ENCODE measurements around the gene SH3D21. TPM values are rescaled to one million over a fixed set of nuclear protein-coding genes. Genes with fewer than 3 reads are reported as not detected.

Gene SH3D21
- total RNA-seq, 1 donor from 2014 or later: 2.6 TPM

DNA sequence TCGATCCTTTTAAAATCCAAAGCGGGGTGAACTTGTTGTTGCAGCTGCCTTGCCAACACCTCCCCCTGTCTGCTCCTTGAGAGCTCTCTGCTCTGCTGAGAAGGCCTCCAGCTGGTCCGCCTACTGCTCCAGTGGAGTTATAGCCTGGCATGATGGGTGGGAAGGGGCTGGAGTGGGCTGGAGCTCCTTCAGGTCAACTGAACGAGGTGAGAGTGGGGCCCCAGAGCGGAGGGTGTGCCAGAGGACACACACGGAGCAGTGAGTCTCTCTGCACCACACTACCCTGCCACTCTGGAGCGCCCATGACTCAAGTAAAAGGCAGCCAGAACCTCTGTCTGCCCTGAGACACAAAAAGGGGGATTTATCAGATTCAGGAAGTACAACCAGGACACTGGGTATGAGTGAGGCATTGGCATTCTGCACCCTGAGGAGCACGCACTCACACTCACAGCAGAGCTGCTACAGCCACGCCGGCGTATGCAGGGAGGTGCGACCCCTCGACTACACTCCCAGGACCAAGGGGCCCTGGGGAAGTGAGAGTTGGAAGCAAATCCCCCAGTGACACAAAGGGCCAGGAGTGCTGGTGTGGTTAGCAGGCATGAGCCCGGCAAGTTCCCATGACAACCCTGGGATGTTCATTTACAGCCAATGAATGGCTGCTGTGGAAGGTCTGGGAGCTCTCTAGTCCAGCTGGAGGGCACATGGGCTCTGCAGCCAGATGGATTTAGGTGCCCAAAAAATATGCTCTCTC is 45.2 kb downstream of the SH3D21 start:
- FAIRE-seq: no peak
- H3K4me3 ChIP-seq (ENCODE audit: low read depth, low read length): no peak overlapping the region
- peaks cover 41% of the 10 kb centered on the region for H3K36me3 ChIP-seq (ENCODE audit: control insufficient read depth, insufficient read depth, low read length)
- peak; percentile 81 for DNase-seq (ENCODE audit: low read depth)
- no peaks in the 10 kb centered on the region for H3K27me3 ChIP-seq (ENCODE audit: control insufficient read depth, insufficient read depth, low read length)
- TF ChIP-seq, protein P1, sequence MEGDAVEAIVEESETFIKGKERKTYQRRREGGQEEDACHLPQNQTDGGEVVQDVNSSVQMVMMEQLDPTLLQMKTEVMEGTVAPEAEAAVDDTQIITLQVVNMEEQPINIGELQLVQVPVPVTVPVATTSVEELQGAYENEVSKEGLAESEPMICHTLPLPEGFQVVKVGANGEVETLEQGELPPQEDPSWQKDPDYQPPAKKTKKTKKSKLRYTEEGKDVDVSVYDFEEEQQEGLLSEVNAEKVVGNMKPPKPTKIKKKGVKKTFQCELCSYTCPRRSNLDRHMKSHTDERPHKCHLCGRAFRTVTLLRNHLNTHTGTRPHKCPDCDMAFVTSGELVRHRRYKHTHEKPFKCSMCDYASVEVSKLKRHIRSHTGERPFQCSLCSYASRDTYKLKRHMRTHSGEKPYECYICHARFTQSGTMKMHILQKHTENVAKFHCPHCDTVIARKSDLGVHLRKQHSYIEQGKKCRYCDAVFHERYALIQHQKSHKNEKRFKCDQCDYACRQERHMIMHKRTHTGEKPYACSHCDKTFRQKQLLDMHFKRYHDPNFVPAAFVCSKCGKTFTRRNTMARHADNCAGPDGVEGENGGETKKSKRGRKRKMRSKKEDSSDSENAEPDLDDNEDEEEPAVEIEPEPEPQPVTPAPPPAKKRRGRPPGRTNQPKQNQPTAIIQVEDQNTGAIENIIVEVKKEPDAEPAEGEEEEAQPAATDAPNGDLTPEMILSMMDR (IDR thresholded peaks at IDR 0.05; ENCODE audit: insufficient read depth, low read length, severe bottlenecking): peak; percentile 8

DNA sequence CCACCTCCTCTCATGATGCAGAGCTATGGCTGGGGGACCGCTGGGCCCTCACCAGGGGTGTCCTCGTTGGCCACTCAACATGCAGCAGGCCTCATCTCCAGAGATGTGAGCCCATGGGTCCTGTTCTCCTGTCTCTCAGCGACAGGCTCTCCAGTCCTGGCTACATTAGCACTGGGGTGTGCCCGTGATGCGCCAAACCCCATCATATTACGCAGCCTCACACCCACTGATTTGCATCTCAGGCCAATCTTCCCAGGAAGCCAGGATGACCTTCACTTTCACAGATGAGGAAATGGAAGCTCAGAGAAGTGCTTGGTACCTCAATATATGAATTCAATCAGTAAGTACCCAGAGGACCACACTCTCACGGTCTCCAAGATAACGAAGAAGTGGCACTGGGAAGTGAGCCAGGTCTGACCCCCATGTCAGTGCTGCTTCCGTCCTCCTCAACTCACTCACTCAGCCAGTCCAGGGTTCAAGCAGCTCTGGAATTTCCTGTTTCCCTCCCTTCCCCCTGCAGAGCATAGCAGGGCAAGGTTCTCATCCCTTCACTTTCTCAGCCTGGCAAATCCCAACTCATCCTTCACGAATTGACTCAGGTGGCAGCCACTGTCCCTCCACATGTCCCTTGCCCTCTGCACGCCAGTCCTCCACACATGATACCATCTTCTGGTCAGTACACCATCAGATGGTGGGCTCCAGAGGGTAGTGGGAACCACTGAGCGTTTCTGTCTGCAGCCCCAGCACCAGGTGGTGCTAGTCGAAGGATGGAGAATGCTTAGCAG is 46.1 kb downstream of the SH3D21 start:
- FAIRE-seq: peak; percentile 86
- no peaks in the 10 kb centered on the region for H3K27me3 ChIP-seq (ENCODE audit: control insufficient read depth, insufficient read depth, low read length)
- TF ChIP-seq, protein P1 (IDR thresholded peaks at IDR 0.05; ENCODE audit: insufficient read depth, low read length, severe bottlenecking): no peak
- no peak overlapping the region for H3K4me3 ChIP-seq (ENCODE audit: low read depth, low read length)
- H3K36me3 ChIP-seq (ENCODE audit: control insufficient read depth, insufficient read depth, low read length): peaks cover 36% of the 10 kb centered on the region
- no peak for DNase-seq (ENCODE audit: low read depth)

DNA sequence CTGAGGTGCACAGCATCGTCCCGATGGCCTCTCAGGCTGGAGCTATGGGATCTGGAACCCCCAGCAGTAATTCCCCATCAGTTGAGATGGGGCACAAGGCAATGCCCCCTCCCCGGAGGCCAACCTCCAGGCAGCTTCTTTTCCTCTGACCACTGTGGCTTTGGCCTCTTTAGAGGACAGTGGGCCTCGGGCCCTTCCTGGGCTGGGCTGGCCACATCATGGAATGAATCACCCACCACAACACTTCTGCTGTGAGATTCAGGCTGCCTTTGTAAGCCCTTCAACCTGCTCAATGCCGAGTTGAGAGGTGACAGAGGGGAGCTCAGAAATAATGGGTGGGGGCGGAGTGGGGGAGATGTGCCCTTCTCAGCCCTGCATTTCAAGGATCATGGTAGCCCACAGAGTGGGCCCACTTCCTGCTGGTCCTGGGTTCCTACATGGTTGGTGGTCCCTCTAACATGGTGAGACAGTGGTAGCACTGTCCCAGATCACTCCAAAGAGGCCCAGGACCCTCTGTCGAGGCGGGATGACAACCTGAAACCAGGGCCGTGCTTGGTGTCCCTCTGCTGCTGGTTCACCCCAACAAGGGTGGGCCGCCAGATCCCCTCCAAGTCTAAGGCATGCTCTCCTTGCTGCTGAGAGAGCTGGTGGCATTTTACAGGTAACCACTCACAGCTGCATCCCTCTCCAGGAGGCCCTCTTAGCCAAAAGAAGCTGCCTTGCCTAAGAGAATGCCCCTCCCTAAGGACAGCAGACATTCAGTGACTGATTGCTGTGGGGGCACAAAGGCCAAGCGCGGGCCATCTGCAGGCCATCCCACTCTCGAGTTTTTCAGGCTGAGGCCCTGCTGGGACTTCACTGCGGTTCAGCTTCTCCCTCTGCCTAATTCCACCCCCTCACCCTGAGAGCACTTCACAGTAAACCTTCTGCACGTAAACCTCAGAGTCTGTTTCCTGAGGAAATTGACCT is 47.0 kb downstream of the SH3D21 start:
- DNase-seq (ENCODE audit: low read depth) (peak; percentile 52), FAIRE-seq (peak; percentile 18)
- TF ChIP-seq, protein P1 (IDR thresholded peaks at IDR 0.05; ENCODE audit: insufficient read depth, low read length, severe bottlenecking): no peak
- Histone ChIP-seq H3K27me3 (ENCODE audit: control insufficient read depth, insufficient read depth, low read length) (no peaks in the 10 kb centered on the region), H3K36me3 (ENCODE audit: control insufficient read depth, insufficient read depth, low read length) (peaks cover 36% of the 10 kb centered on the region), H3K4me3 (ENCODE audit: low read depth, low read length) (no peak overlapping the region)

DNA sequence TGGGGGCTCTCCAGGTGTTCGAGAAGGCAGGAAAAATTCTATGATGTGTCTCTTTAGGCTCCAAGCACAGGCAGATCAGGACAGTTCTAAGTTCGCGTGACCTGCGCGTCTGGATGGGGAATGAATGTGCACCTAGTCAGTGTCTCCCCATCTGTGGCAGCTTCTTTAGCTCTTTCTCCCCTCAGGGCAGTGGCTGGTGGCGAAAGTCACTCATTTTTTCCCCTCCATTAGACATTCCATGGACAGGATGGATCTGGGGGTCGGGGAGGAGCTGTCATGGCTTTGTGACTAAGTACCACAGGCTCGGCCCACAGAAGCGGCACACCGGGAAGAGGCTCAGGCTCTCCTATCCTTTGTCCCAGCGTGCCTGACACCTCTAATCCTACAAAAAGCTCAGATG is 48.3 kb downstream of the SH3D21 start:
- H3K4me3 ChIP-seq (ENCODE audit: low read depth, low read length): no peak overlapping the region
- H3K36me3 ChIP-seq (ENCODE audit: control insufficient read depth, insufficient read depth, low read length): peaks cover 34% of the 10 kb centered on the region
- H3K27me3 ChIP-seq (ENCODE audit: control insufficient read depth, insufficient read depth, low read length): no peaks in the 10 kb centered on the region
- TF ChIP-seq, protein P1 (IDR thresholded peaks at IDR 0.05; ENCODE audit: insufficient read depth, low read length, severe bottlenecking): no peak
- no peak for FAIRE-seq
- DNase-seq (ENCODE audit: low read depth): no peak

DNA sequence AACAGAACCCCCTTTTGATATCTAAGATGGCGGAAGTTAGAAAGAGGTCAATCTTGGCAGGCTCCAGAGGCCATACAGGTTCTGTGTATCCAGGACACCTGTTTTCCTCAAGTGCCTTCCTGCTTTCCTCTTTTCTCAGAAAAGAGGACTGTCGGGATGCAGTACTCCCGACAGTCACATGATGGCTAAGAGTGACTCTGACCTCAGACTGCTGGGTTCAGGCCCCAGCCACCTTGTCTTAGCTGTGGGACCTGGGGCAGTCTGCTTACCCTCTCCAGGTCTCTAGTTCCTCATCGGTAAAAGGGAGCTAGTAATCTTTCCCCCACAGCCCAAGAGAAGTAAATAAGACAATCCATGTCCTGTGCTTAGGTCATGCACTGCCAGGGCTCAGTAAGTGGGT is 49.6 kb downstream of the SH3D21 start:
- Histone ChIP-seq H3K36me3 (ENCODE audit: control insufficient read depth, insufficient read depth, low read length) (peaks cover 32% of the 10 kb centered on the region), H3K4me3 (ENCODE audit: low read depth, low read length) (no peak overlapping the region), H3K27me3 (ENCODE audit: control insufficient read depth, insufficient read depth, low read length) (no peaks in the 10 kb centered on the region)
- DNase-seq (ENCODE audit: low read depth): no peak
- TF ChIP-seq, protein P1 (IDR thresholded peaks at IDR 0.05; ENCODE audit: insufficient read depth, low read length, severe bottlenecking): no peak
- FAIRE-seq: no peak

Data from bronchial epithelial cell (primary cell).